HepG2 (cell line): ENCODE measurements around the gene MFSD2B. TPM values are rescaled to one million over a fixed set of nuclear protein-coding genes. Genes with fewer than 3 reads are reported as not detected.

Source experiments
- AHDC1 ChIP-seq: sonication (generic); formaldehyde crosslinking; IDR thresholded peaks from 2 replicates; pipeline ENCODE4 v1.5.1; 2020; ENCODE audit warnings: mild to moderate bottlenecking, missing genetic modification reagents, borderline replicate concordance
- ELK4 ChIP-seq: sonication (generic); formaldehyde crosslinking; IDR thresholded peaks from 2 replicates; pipeline ENCODE4 v1.9.0; 2021; ENCODE audit warnings: missing genetic modification reagents, borderline replicate concordance
- GPN1 ChIP-seq: sonication (generic); formaldehyde crosslinking; IDR thresholded peaks from 2 replicates; pipeline ENCODE4 v1.5.1; 2020; ENCODE audit warnings: missing genetic modification reagents, borderline replicate concordance
- KLF6 ChIP-seq: IDR thresholded peaks from 2 replicates; pipeline ENCODE4 v1.8.0; 2016; ENCODE audit warnings: missing biosample characterization, missing genetic modification reagents
- MAZ ChIP-seq, 2 experiments: sonication (generic) in 1 of 2; formaldehyde crosslinking in 1 of 2; IDR thresholded peaks; 2 replicates each; pipeline versions ENCODE4 v1.5.0 to v1.6.1; 2012 to 2020; ENCODE audit warnings: low read depth in 2 of 2, mild to moderate bottlenecking in 2 of 2, borderline replicate concordance in 1 of 2, improper control_type of control experiment in 1 of 2, low read length in 1 of 2, missing genetic modification reagents in 1 of 2, moderate library complexity in 1 of 2
- MIER3 ChIP-seq: IDR thresholded peaks from 2 replicates; pipeline ENCODE4 v1.6.1; 2016; ENCODE audit warnings: missing compliant biosample characterization, borderline replicate concordance
- MTERF4 ChIP-seq: sonication (generic); formaldehyde crosslinking; IDR thresholded peaks from 2 replicates; pipeline ENCODE4 v1.8.0; 2023; ENCODE audit warnings: mild to moderate bottlenecking, missing genetic modification reagents
- RBFOX2 ChIP-seq: fragments of 200-400 bp; formaldehyde crosslinking; IDR thresholded peaks from 2 replicates; pipeline ENCODE4 v1.6.1; 2017; ENCODE audit warnings: low read depth, mild to moderate bottlenecking, low read length
- RFX3 ChIP-seq: IDR thresholded peaks from 2 replicates; pipeline ENCODE4 v1.6.1; 2016; ENCODE audit warnings: missing biosample characterization, missing genetic modification reagents
- SALL1 ChIP-seq: sonication (generic); formaldehyde crosslinking; IDR thresholded peaks from 2 replicates; pipeline ENCODE4 v1.8.0; 2022; ENCODE audit warnings: mild to moderate bottlenecking, missing genetic modification reagents
- SNAPC2 ChIP-seq: sonication (generic); formaldehyde crosslinking; IDR thresholded peaks from 2 replicates; pipeline ENCODE4 v1.8.1; 2022; ENCODE audit warnings: mild to moderate bottlenecking, missing genetic modification reagents
- ZNF280B ChIP-seq: sonication (generic); formaldehyde crosslinking; IDR thresholded peaks from 2 replicates; pipeline ENCODE4 v1.5.0; 2020; ENCODE audit warnings: missing genetic modification reagents, mild to moderate bottlenecking, borderline replicate concordance
- ZNF652 ChIP-seq: IDR thresholded peaks from 2 replicates; pipeline ENCODE4 v1.6.1; 2016; ENCODE audit warnings: low read depth, borderline replicate concordance
- polyA plus RNA-seq, 8 experiments: library from polyadenylated mRNA; depleted of rRNA in 3 of 8; stranded (reverse) in 7 of 8; unstranded in 1 of 8; fragments of >200 nt; fragmentation: Illumina TruSeq in 4 of 8; extraction: Trizol in 4 of 8; gene quantifications; 2 replicates each; pipeline versions ENCODE4 v1.2.1 to v1.2.3, GENCODE V29; 2011 to 2016; ENCODE audit warnings: low read depth in 4 of 8, missing spikeins in 1 of 8, mixed read lengths in 1 of 8; ENCODE audit not compliant: insufficient read depth in 1 of 8
- total RNA-seq, 5 experiments: library from RNA; depleted of rRNA; stranded (reverse); fragments of >200 nt; fragmentation: Illumina TruSeq; extraction: Trizol; gene quantifications; 2 replicates each; pipeline ENCODE4 v1.2.3, GENCODE V29; 2016; ENCODE audit warnings: low read depth in 1 of 5

Gene MFSD2B
- total and polyA plus RNA-seq, 2 of the 13 experiments (the other 11 are each of a cell fraction or from before 2014, with no cell fraction given), result 0.21 to 0.93 TPM

- TF ChIP-seq ELK4 (CRISPR knock-in tag) (no peak), AHDC1 (CRISPR knock-in tag) (no peak), KLF6 (no peak; the same call in 1 of the 2 replicates), RBFOX2 (peak; percentile 82), SNAPC2 (CRISPR knock-in tag) (no peak), ZNF652 (CRISPR knock-in tag) (0 out of 2 replicates have a peak, but pooled peaks have one; percentile 15), SALL1 (CRISPR knock-in tag) (peak; percentile 49; the same call in 1 of the 2 replicates), MAZ (IDR thresholded peaks at IDR 0.05; ENCODE audit: borderline replicate concordance, low read depth, low read length) (peak; percentile 72; the same call in 1 of the 2 replicates), MAZ (CRISPR knock-in tag; IDR thresholded peaks at IDR 0.05; ENCODE audit: low read depth) (peak; percentile 80), RFX3 (CRISPR knock-in tag) (no peak), MIER3 (CRISPR knock-in tag) (0 out of 2 replicates have a peak, but pooled peaks have one; percentile 47), ZNF280B (CRISPR knock-in tag) (no peak), GPN1 (no peak), MTERF4 (CRISPR knock-in tag) (peak; percentile 70)
Measured at GRCh38 chr2:24049485-24050021, 39.7 kb downstream of the MFSD2B start, which contains the start of gene FKBP1B (continued).
